ENCODE measurements around the gene SMOC2. TPM values are rescaled to one million over a fixed set of nuclear protein-coding genes. Genes with fewer than 3 reads are reported as not detected.

SMOC2 gene
- total and polyA plus RNA-seq, 12 donors, result 3.0 to 32.0 (median 10.5) TPM

DNA sequence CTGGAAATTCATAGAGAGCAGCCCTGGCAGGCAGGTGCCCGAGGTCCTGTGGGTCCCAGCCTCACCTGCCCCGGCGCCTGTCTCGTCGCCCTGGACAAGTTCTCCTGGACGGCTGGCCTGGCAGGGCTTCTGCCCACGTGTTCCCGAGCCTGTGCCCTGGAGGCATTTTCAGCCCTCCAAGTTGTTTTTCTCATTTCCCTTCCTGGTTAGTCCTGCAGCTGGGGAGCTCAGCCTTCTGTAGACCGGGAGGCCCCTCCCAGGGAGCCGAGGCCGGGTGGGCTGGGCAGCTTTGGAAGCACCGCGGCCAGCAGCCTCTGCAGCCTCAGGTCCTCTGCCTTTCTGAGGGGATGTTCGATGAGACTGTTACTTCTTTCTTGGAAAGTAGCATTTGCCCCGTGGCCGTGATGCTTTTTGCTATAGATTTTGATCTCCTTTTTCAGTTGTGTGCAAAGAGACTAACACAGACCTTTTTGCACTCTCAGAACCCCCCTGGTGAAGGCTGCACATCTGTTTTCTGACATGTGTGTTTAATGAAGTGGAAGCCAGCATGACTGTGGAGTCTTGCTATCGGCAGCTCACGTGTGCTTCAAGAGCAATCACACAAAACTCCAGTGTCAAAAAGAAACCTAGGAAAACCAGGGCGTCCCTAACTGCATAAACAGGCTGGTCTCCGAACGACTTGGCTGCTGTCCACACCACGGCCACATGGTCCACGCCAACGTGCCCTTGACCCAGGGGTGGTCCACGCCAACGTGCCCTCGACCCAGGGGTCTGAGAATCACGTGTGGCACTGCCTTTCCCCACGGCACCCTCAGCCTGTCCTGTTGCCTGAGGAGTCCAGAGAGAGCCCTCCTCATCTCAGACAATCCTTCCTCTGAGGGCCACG lies 207.5 kb downstream of the SMOC2 start:
- peaks cover 0 to 4% of the 10 kb centered on the region in 2 donors for H3K4me1 ChIP-seq (replicated peaks in 1 of 2)
- intact Hi-C loops (cut with DNase I), result no loop called here
- no peak overlapping the region for H3K27ac ChIP-seq
- no peak overlapping the region for H3K4me3 ChIP-seq
- no peak for TF ChIP-seq CTCF (IDR thresholded peaks at IDR 0.05)
- TF ChIP-seq POLR2A (IDR thresholded peaks at IDR 0.05), result no peak
- H3K27me3 ChIP-seq, result peaks cover 3% of the 10 kb centered on the region
- H3K36me3 ChIP-seq (replicated peaks in 1 of 2), result no peaks in the 10 kb centered on the region
- DNase-seq, result peak in 1 of 7 donors; percentile 35
- no peaks in the 10 kb centered on the region for H3K9me3 ChIP-seq (replicated peaks in 1 of 3)
- WGBS, 4 donors, result 39 to 40% (median 39%) methylated on average over 24 to 30 of the region's 30 CpGs

- H3K27ac ChIP-seq, result no peak overlapping the region
- H3K27me3 ChIP-seq, result peaks cover 3% of the 10 kb centered on the region
- H3K4me1 ChIP-seq (replicated peaks in 1 of 2), result peaks cover 0 to 4% of the 10 kb centered on the region in 2 donors
- 52 to 71% (median 59%) methylated on average over 10 of the region's 10 CpGs for WGBS, 4 donors
- no peaks in the 10 kb centered on the region for H3K36me3 ChIP-seq (replicated peaks in 1 of 2)
- H3K4me3 ChIP-seq, result no peak overlapping the region
- H3K9me3 ChIP-seq (replicated peaks in 1 of 3), result no peaks in the 10 kb centered on the region
- intact Hi-C loops (cut with DNase I), result no loop called here
- no peak for DNase-seq
- no peak for TF ChIP-seq CTCF (IDR thresholded peaks at IDR 0.05)
- TF ChIP-seq POLR2A (IDR thresholded peaks at IDR 0.05), result no peak
Measured at GRCh38 chr6:168649209-168649608, 208.2 kb downstream of the SMOC2 start.

DNA sequence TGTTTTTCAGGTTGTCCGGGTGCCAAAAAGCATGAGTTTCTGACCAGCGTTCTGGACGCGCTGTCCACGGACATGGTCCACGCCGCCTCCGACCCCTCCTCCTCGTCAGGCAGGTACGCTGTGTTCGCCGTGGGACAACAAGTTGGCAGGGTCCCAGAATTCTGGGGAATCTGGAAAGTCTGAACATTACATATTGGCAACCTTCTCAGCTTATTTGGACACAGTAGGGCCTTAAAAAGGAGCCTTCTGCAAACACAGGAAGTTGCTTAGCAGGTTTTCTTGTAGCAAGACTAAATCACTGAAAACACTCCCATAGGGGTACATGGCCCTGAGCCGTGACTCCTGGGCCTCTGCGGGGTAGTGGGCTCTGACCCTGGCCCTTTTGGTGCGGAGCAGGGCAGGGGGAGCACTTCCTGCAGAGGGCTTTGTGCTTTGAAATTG lies 209.7 kb downstream of the SMOC2 start:
- Histone ChIP-seq H3K9me3 (replicated peaks in 1 of 3) (no peaks in the 10 kb centered on the region), H3K4me3 (no peak overlapping the region), H3K27ac (no peak overlapping the region), H3K27me3 (peaks cover 3% of the 10 kb centered on the region), H3K36me3 (replicated peaks in 1 of 2) (no peaks in the 10 kb centered on the region), H3K4me1 (replicated peaks in 1 of 2) (peaks cover 0 to 4% of the 10 kb centered on the region in 2 donors)
- WGBS, 4 donors, result 75 to 82% (median 80%) methylated on average over 15 of the region's 15 CpGs
- intact Hi-C loops (cut with DNase I), result no loop called here
- TF ChIP-seq CTCF (IDR thresholded peaks at IDR 0.05), result no peak
- TF ChIP-seq POLR2A (IDR thresholded peaks at IDR 0.05), result no peak
- DNase-seq, result no peak

GRCh38 chr6:168655462-168656152 lies 214.6 kb downstream of the SMOC2 start:
- intact Hi-C loops (cut with DNase I), result no loop called here
- H3K27me3 ChIP-seq, result no peaks in the 10 kb centered on the region
- 83 to 93% (median 87%) methylated on average over 9 to 14 of the region's 14 CpGs for WGBS, 4 donors
- H3K4me3 ChIP-seq, result no peak overlapping the region
- no peaks in the 10 kb centered on the region for H3K36me3 ChIP-seq (replicated peaks in 1 of 2)
- no peak overlapping the region for H3K27ac ChIP-seq
- TF ChIP-seq POLR2A (IDR thresholded peaks at IDR 0.05) (no peak), CTCF (IDR thresholded peaks at IDR 0.05) (no peak)
- DNase-seq, result peak in 1 of 7 donors; percentile 25
- no peaks in the 10 kb centered on the region for H3K4me1 ChIP-seq (replicated peaks in 1 of 2)
- H3K9me3 ChIP-seq (replicated peaks in 1 of 3), result no peaks in the 10 kb centered on the region
